GM19395 (cell line): ENCODE results near the gene ZFPM1.
"Not testable (repeated sequence)": the region's sequence is repeated elsewhere in the genome, so short reads cannot be mapped to it uniquely, and the experiment has no call there.

Source experiments
- ATAC-seq: cut with Tn5 transposase; IDR thresholded peaks from one replicate; pipeline ENCODE4 v1.9.1; 2021; ENCODE audit warnings: mild to moderate bottlenecking, moderate library complexity; ENCODE audit not compliant: unreplicated experiment

ZFPM1 gene

GRCh38 chr16:88511060-88511459 is 58.0 kb downstream of the ZFPM1 start:
- no peak for ATAC-seq

- ATAC-seq: no peak
These were observed 58.8 kb downstream of the ZFPM1 start for GRCh38 chr16:88511906-88512305.

GRCh38 chr16:88512728-88513696 is 59.9 kb downstream of the ZFPM1 start:
- no peak for ATAC-seq

GRCh38 chr16:88514070-88514469 is 61.0 kb downstream of the ZFPM1 start:
- ATAC-seq: no peak

- ATAC-seq: no peak
These were observed 61.6 kb downstream of the ZFPM1 start for GRCh38 chr16:88514526-88515232.

- ATAC-seq: no peak
These were observed 62.3 kb downstream of the ZFPM1 start for GRCh38 chr16:88515371-88515770.

- no peak for ATAC-seq
These were observed 63.0 kb downstream of the ZFPM1 start for GRCh38 chr16:88515925-88516594.

- no peak for ATAC-seq
These were observed 63.6 kb downstream of the ZFPM1 start for GRCh38 chr16:88516601-88517061.

- ATAC-seq: not testable (repeated sequence)
These were observed 64.2 kb downstream of the ZFPM1 start for GRCh38 chr16:88517208-88517774.

GRCh38 chr16:88518411-88519111 is 65.5 kb downstream of the ZFPM1 start:
- not testable (repeated sequence) for ATAC-seq

- no peak for ATAC-seq
These were observed 66.2 kb downstream of the ZFPM1 start for GRCh38 chr16:88519240-88519639.

- no peak for ATAC-seq
These were observed 67.0 kb downstream of the ZFPM1 start for GRCh38 chr16:88519938-88520653.

GRCh38 chr16:88521674-88522073 is 68.6 kb downstream of the ZFPM1 start:
- no peak for ATAC-seq

- ATAC-seq: no peak
These were observed 69.3 kb downstream of the ZFPM1 start for GRCh38 chr16:88522276-88522949.

GRCh38 chr16:88523309-88524161 is 70.5 kb downstream of the ZFPM1 start:
- no peak for ATAC-seq

- ATAC-seq: no peak
These were observed 71.3 kb downstream of the ZFPM1 start for GRCh38 chr16:88524274-88524972.

GRCh38 chr16:88524973-88525662 is 72.0 kb downstream of the ZFPM1 start:
- no peak for ATAC-seq
